Suprapubic skin (tissue), 4 donors: ENCODE data around the gene EVI2B. TPM values are rescaled to one million over a fixed set of nuclear protein-coding genes. Genes with fewer than 3 reads are reported as not detected.

Source experiments
- DNase-seq, 2 donors: peaks; one replicate each; pipeline ENCODE4 v3.0.0-alpha.2; 2019; ENCODE audit warnings: low spot score in 2 of 2
- H3K27ac ChIP-seq: fragments of 200-600 bp; sonication (generic); one replicate; pipeline ENCODE4 v1.5.1; 2019
- H3K27me3 ChIP-seq: fragments of 200-600 bp; sonication (generic); one replicate; pipeline ENCODE4 v1.5.1; 2019
- H3K36me3 ChIP-seq: fragments of 200-600 bp; sonication (generic); one replicate; pipeline ENCODE4 v1.5.1; 2019
- H3K4me1 ChIP-seq: fragments of 200-600 bp; sonication (generic); one replicate; pipeline ENCODE4 v1.5.1; 2019
- H3K4me3 ChIP-seq: fragments of 200-600 bp; sonication (generic); one replicate; pipeline ENCODE4 v1.5.1; 2019; ENCODE audit warnings: mild to moderate bottlenecking
- H3K9me3 ChIP-seq: fragments of 200-600 bp; sonication (generic); one replicate; pipeline ENCODE4 v1.5.1; 2019
- CTCF ChIP-seq, 2 donors: fragments of 200-600 bp in 1 of 2; fragments of 450-650 bp in 1 of 2; sonication (generic) in 1 of 2; IDR thresholded peaks; one replicate each; pipeline ENCODE4 v1.5.1; 2016 to 2019; ENCODE audit warnings: antibody characterized with exemption in 2 of 2, mild to moderate bottlenecking in 1 of 2, moderate library complexity in 1 of 2
- EP300 ChIP-seq: sonication (generic); formaldehyde crosslinking; IDR thresholded peaks from one replicate; pipeline ENCODE4 v1.6.1; 2017; ENCODE audit warnings: antibody characterized with exemption
- POLR2A ChIP-seq, 2 donors: fragments of 450-650 bp; IDR thresholded peaks; one replicate each; pipeline ENCODE4 v1.6.1; 2017; ENCODE audit warnings: antibody characterized with exemption in 2 of 2, mild to moderate bottlenecking in 2 of 2, moderate library complexity in 2 of 2
- POLR2AphosphoS5 ChIP-seq, 3 donors: sonication (generic); formaldehyde crosslinking; IDR thresholded peaks; one replicate each; pipeline ENCODE4 v1.6.1; 2017; ENCODE audit warnings: antibody characterized with exemption in 3 of 3
- WGBS: methylation state at CpG from one replicate; pipeline ENCODE4 v1.1.5; 2018; 5-methylcytosine and 5-hydroxymethylcytosine counted together
- total RNA-seq, 4 donors: library from RNA; depleted of rRNA; stranded (reverse); fragments of >200 nt; gene quantifications; one replicate each; pipeline ENCODE4 v1.1.0, GENCODE V29; 2016

EVI2B gene
- total RNA-seq, 4 donors from 2014 or later: 2.2 to 5.6 (median 3.7) TPM

GRCh38 chr17:31260151-31260550 is 53.7 kb downstream of the EVI2B start:
- Histone ChIP-seq H3K4me3 (no peak overlapping the region), H3K4me1 (no peaks in the 10 kb centered on the region), H3K27ac (no peak overlapping the region), H3K27me3 (no peaks in the 10 kb centered on the region), H3K36me3 (peaks cover 37% of the 10 kb centered on the region), H3K9me3 (no peaks in the 10 kb centered on the region)
- no peak for DNase-seq
- 91% methylated on average over 3 of the region's 3 CpGs for WGBS
- TF ChIP-seq POLR2A (IDR thresholded peaks at IDR 0.05): no peak
- TF ChIP-seq CTCF (IDR thresholded peaks at IDR 0.05): no peak
- no peak for TF ChIP-seq EP300
- TF ChIP-seq POLR2AphosphoS5 (IDR thresholded peaks at IDR 0.05): no peak

- no peaks in the 10 kb centered on the region for H3K4me1 ChIP-seq
- no peak for DNase-seq
- no peak for TF ChIP-seq EP300
- TF ChIP-seq CTCF (IDR thresholded peaks at IDR 0.05): no peak
- TF ChIP-seq POLR2AphosphoS5 (IDR thresholded peaks at IDR 0.05): no peak
- 82% methylated on average over 3 of the region's 3 CpGs for WGBS
- peaks cover 36% of the 10 kb centered on the region for H3K36me3 ChIP-seq
- no peaks in the 10 kb centered on the region for H3K27me3 ChIP-seq
- no peak overlapping the region for H3K4me3 ChIP-seq
- no peaks in the 10 kb centered on the region for H3K9me3 ChIP-seq
- no peak overlapping the region for H3K27ac ChIP-seq
These were observed 56.9 kb downstream of the EVI2B start for GRCh38 chr17:31256936-31257335.

- no peaks in the 10 kb centered on the region for H3K9me3 ChIP-seq
- WGBS: 93% methylated on average over 2 of the region's 2 CpGs
- no peak for DNase-seq
- H3K36me3 ChIP-seq: peaks cover 13% of the 10 kb centered on the region
- no peak overlapping the region for H3K4me3 ChIP-seq
- TF ChIP-seq CTCF (IDR thresholded peaks at IDR 0.05) (no peak), EP300 (no peak), POLR2A (IDR thresholded peaks at IDR 0.05) (no peak), POLR2AphosphoS5 (IDR thresholded peaks at IDR 0.05) (no peak)
- peaks cover 4% of the 10 kb centered on the region for H3K4me1 ChIP-seq
- H3K27ac ChIP-seq: no peak overlapping the region
- no peaks in the 10 kb centered on the region for H3K27me3 ChIP-seq
These were observed 59.2 kb downstream of the EVI2B start for GRCh38 chr17:31254654-31255053.

Other genes with a start within 250 kb of the EVI2B start
- gene NF1, start 219.1 kb downstream of the EVI2B start, total RNA-seq: 100 to 1,000 TPM in 1 of 4 donors, 10 to 100 TPM in 3; 32.3 to 113 (median 45.4) TPM
- gene OMG, start 16.8 kb downstream of the EVI2B start, total RNA-seq: not detected
- gene EVI2A, start 7.6 kb upstream of the EVI2B start, total RNA-seq: 1 to 10 TPM; 1.2 to 3.3 (median 1.9) TPM
- gene RAB11FIP4, start 77.6 kb upstream of the EVI2B start, total RNA-seq: 10 to 100 TPM; 28.9 to 46.8 (median 35.7) TPM